H9 (cell line): ENCODE measurements around the gene CHMP1A. TPM values are rescaled to one million over a fixed set of nuclear protein-coding genes. Genes with fewer than 3 reads are reported as not detected.

ENCODE experiments used
- DNase-seq: peaks from one replicate; pipeline ENCODE4 v3.0.0-alpha.2; 2017
- H2AFZ ChIP-seq: one replicate; pipeline ENCODE4 v1.6.1; 2013; ENCODE audit warnings: mild to moderate bottlenecking, low read length, control low read depth, moderate library complexity
- H2AK5ac ChIP-seq: 2 replicates; pipeline ENCODE4 v1.6.1; 2013; ENCODE audit warnings: low read length, control low read depth, mixed read lengths; ENCODE audit not compliant: insufficient read length
- H2BK120ac ChIP-seq: one replicate; pipeline ENCODE4 v1.6.1; 2013; ENCODE audit warnings: low read depth, mild to moderate bottlenecking, low read length, control low read depth, inconsistent platforms; ENCODE audit not compliant: poor library complexity, severe bottlenecking
- H2BK12ac ChIP-seq: 2 replicates; pipeline ENCODE4 v1.6.1; 2013; ENCODE audit warnings: low read length, control low read depth, mixed read lengths, low read depth; ENCODE audit not compliant: insufficient read length
- H2BK15ac ChIP-seq: 2 replicates; pipeline ENCODE4 v1.6.1; 2013; ENCODE audit warnings: low read depth, low read length, control low read depth
- H2BK20ac ChIP-seq: one replicate; pipeline ENCODE4 v1.6.1; 2013; ENCODE audit warnings: low read depth, mild to moderate bottlenecking, low read length, control low read depth, inconsistent platforms; ENCODE audit not compliant: poor library complexity, severe bottlenecking
- H2BK5ac ChIP-seq: 2 replicates; pipeline ENCODE4 v1.6.1; 2013; ENCODE audit warnings: low read length, control low read depth, mixed read lengths; ENCODE audit not compliant: insufficient read length
- H3K14ac ChIP-seq: 2 replicates; pipeline ENCODE4 v1.6.1; 2013; ENCODE audit warnings: low read length, control low read depth; ENCODE audit not compliant: insufficient read depth
- H3K18ac ChIP-seq: 2 replicates; pipeline ENCODE4 v1.6.1; 2013; ENCODE audit warnings: low read depth, mild to moderate bottlenecking, mixed read lengths, low read length, control low read depth; ENCODE audit not compliant: insufficient read length
- H3K23ac ChIP-seq: 2 replicates; pipeline ENCODE4 v1.6.1; 2013; ENCODE audit warnings: low read length, control low read depth, mixed read lengths, low read depth; ENCODE audit not compliant: insufficient read length
- H3K23me2 ChIP-seq: 2 replicates; pipeline ENCODE4 v1.6.1; 2013; ENCODE audit warnings: low read depth, mild to moderate bottlenecking, mixed read lengths, low read length, control low read depth; ENCODE audit not compliant: insufficient read length, poor library complexity, severe bottlenecking
- H3K27ac ChIP-seq: 2 replicates; pipeline ENCODE4 v1.5.1; 2013; ENCODE audit warnings: low read length, control low read depth, mixed read lengths, low read depth; ENCODE audit not compliant: insufficient read length
- H3K27me3 ChIP-seq: 2 replicates; pipeline ENCODE4 v1.6.1; 2013; ENCODE audit warnings: low read length, control low read depth, inconsistent platforms; ENCODE audit not compliant: insufficient read depth
- H3K4ac ChIP-seq: 2 replicates; pipeline ENCODE4 v1.6.1; 2013; ENCODE audit warnings: low read depth, mild to moderate bottlenecking, control low read depth, inconsistent platforms, low read length, moderate library complexity
- H3K4me1 ChIP-seq: 2 replicates; pipeline ENCODE4 v1.6.1; 2013; ENCODE audit warnings: low read length, control low read depth, inconsistent platforms; ENCODE audit not compliant: insufficient read depth
- H3K4me2 ChIP-seq: 2 replicates; pipeline ENCODE4 v1.6.1; 2013; ENCODE audit warnings: low read length, control low read depth, mixed read lengths; ENCODE audit not compliant: insufficient read length, insufficient read depth
- H3K56ac ChIP-seq: 2 replicates; pipeline ENCODE4 v1.6.1; 2013; ENCODE audit warnings: low read depth, mild to moderate bottlenecking, mixed read lengths, low read length, control low read depth; ENCODE audit not compliant: insufficient read length
- H3K79me1 ChIP-seq: 2 replicates; pipeline ENCODE4 v1.6.1; 2013; ENCODE audit warnings: low read depth, mild to moderate bottlenecking, moderate library complexity, low read length, control low read depth, inconsistent platforms; ENCODE audit not compliant: insufficient read depth, poor library complexity, severe bottlenecking
- H3K79me2 ChIP-seq: 2 replicates; pipeline ENCODE4 v1.6.1; 2013; ENCODE audit warnings: low read length, control low read depth, inconsistent platforms; ENCODE audit not compliant: insufficient read depth
- H3K9ac ChIP-seq: 2 replicates; pipeline ENCODE4 v1.6.1; 2013; ENCODE audit warnings: low read length, control low read depth, mixed read lengths; ENCODE audit not compliant: insufficient read length; ENCODE audit errors: extremely low read depth
- H3K9me3 ChIP-seq: one replicate; pipeline ENCODE4 v1.6.1; 2013; ENCODE audit warnings: low read depth, low read length, inconsistent platforms; ENCODE audit not compliant: control insufficient read depth
- H3T11ph ChIP-seq: one replicate; pipeline ENCODE4 v1.6.1; 2013; ENCODE audit warnings: mild to moderate bottlenecking, low read length, control low read depth, inconsistent platforms
- H4K20me1 ChIP-seq: one replicate; pipeline ENCODE4 v1.6.1; 2013; ENCODE audit not compliant: control insufficient read depth, insufficient read length, insufficient read depth
- H4K5ac ChIP-seq: 2 replicates; pipeline ENCODE4 v1.6.1; 2013; ENCODE audit warnings: low read depth, mild to moderate bottlenecking, mixed read lengths, low read length, control low read depth; ENCODE audit not compliant: insufficient read length
- H4K8ac ChIP-seq: replicated peaks from 2 replicates; pipeline ENCODE4 v1.6.1; 2013; ENCODE audit warnings: low read length, control low read depth, mixed read lengths, low read depth; ENCODE audit not compliant: insufficient read length
- H4K91ac ChIP-seq: 2 replicates; pipeline ENCODE4 v1.6.1; 2013; ENCODE audit warnings: low read depth, mild to moderate bottlenecking, moderate library complexity, mixed read lengths, low read length, control low read depth; ENCODE audit not compliant: insufficient read length
- H3K27ac Mint-ChIP-seq, 3 experiments: 2 replicates in 2 of 3; 3 replicates in 1 of 3; pipeline ENCODE4 v1.8.0; 2020 to 2021; ENCODE audit warnings: mixed read lengths in 3 of 3, mild to moderate bottlenecking in 1 of 3, moderate library complexity in 1 of 3
- H3K27me3 Mint-ChIP-seq: 2 replicates; pipeline ENCODE4 v1.8.0; 2021; ENCODE audit warnings: low read depth, mild to moderate bottlenecking, moderate library complexity, mixed read lengths
- H3K36me3 Mint-ChIP-seq, 3 experiments: 2 replicates in 2 of 3; 3 replicates in 1 of 3; pipeline ENCODE4 v1.8.0; 2020 to 2021; ENCODE audit warnings: low read depth in 3 of 3, mixed read lengths in 3 of 3; ENCODE audit not compliant: insufficient read depth in 1 of 3
- H3K4me1 Mint-ChIP-seq, 2 experiments: 2 replicates each; pipeline ENCODE4 v1.8.0; 2020; ENCODE audit warnings: mixed read lengths in 2 of 2
- H3K4me3 Mint-ChIP-seq, 2 experiments: 2 replicates in 1 of 2; 3 replicates in 1 of 2; pipeline ENCODE4 v1.8.0; 2020 to 2021; ENCODE audit warnings: mild to moderate bottlenecking in 2 of 2, mixed read lengths in 2 of 2, moderate library complexity in 1 of 2
- H3K9me3 Mint-ChIP-seq, 2 experiments: 2 replicates in 1 of 2; 3 replicates in 1 of 2; pipeline ENCODE4 v1.8.0; 2020; ENCODE audit warnings: mild to moderate bottlenecking in 2 of 2, mixed read lengths in 2 of 2, moderate library complexity in 1 of 2
- WGBS: extraction: QIAGEN DNeasy Blood & Tissue Kit; methylation state at CpG from one replicate; pipeline ENCODE4 v1.1.7; 2013; ENCODE audit warnings: missing lambda C conversion rate, low lambda C conversion rate, mixed read lengths; ENCODE audit not compliant: insufficient read length; ENCODE audit errors: extremely low coverage; 5-methylcytosine and 5-hydroxymethylcytosine counted together
- total RNA-seq: library from RNA; stranded (reverse); gene quantifications from 2 replicates; pipeline ENCODE4 v1.2.1, GENCODE V29; 2021
- TF ChIP-seq, protein P1 (sequence below): fragments of 200-600 bp; sonication (generic); conservative IDR thresholded peaks from 3 replicates; pipeline ENCODE4 v1.8.0; 2021; ENCODE audit warnings: antibody characterized with exemption, mild to moderate bottlenecking

CHMP1A gene
- total RNA-seq, 1 experiment from 2014 or later: 89.6 TPM

DNA sequence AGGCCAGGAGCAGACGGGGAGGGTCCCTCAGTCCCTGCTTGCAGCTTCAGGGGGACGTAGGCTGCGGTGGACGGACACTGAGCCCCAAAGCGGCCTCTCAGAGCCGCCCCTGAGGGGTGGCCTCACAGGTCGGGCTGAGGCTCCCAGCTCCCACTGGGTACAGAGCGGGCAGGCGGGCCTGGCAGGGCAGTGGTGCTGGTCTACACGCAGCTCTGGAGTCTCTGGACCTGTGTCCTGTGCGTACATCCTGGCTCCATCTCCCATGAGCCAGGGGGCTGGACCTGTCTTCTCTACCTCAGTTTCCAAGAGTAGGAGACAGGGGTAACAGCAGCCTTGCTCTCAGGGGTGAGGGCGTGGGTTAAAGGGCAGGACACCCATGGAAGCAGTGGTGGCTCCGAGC lies 42.3 kb downstream of the CHMP1A start:
- Mint-ChIP-seq H3K27ac (peak overlapping the region in 1 of 3 experiments; percentile 74; a peak in 1 of 7 replicates), H3K4me3 (no peak overlapping the region), H3K4me1 (peaks cover 6 to 24% of the 10 kb centered on the region in 2 experiments), H3K36me3 (peaks cover 0 to 5% (median 3%) of the 10 kb centered on the region in 3 experiments; a peak in 3 of 7 replicates), H3K27me3 (no peaks in the 10 kb centered on the region; the same call in 1 of the 2 replicates), H3K9me3 (peaks cover 0 to 2% of the 10 kb centered on the region in 2 experiments; a peak in 2 of 5 replicates)
- Histone ChIP-seq H3K14ac (no peak overlapping the region), H3K79me1 (no peaks in the 10 kb centered on the region), H4K8ac (no peak overlapping the region), H3K27ac (no peak overlapping the region), H3K4me2 (no peak overlapping the region), H3K27me3 (no peaks in the 10 kb centered on the region), H2BK5ac (no peak overlapping the region), H2BK12ac (no peak overlapping the region), H3K79me2 (no peaks in the 10 kb centered on the region), H2AK5ac (no peak overlapping the region), H3K23me2 (no peaks in the 10 kb centered on the region), H3K23ac (no peak overlapping the region), H2BK15ac (no peak overlapping the region), H2BK20ac (no peak overlapping the region), H4K5ac (no peak overlapping the region), H2AFZ (no peak overlapping the region), H3K9me3 (no peaks in the 10 kb centered on the region), H3K9ac (no peak overlapping the region), H2BK120ac (no peak overlapping the region), H3K18ac (no peak overlapping the region), H4K20me1 (no peaks in the 10 kb centered on the region), H3T11ph (no peak overlapping the region), H3K56ac (no peak overlapping the region), H4K91ac (no peak overlapping the region), H3K4ac (no peak overlapping the region), H3K4me1 (no peaks in the 10 kb centered on the region; the same call in 1 of the 2 replicates)
- WGBS: no CpG with 5 or more reads among the region's 13 CpGs
- TF ChIP-seq, protein P1, sequence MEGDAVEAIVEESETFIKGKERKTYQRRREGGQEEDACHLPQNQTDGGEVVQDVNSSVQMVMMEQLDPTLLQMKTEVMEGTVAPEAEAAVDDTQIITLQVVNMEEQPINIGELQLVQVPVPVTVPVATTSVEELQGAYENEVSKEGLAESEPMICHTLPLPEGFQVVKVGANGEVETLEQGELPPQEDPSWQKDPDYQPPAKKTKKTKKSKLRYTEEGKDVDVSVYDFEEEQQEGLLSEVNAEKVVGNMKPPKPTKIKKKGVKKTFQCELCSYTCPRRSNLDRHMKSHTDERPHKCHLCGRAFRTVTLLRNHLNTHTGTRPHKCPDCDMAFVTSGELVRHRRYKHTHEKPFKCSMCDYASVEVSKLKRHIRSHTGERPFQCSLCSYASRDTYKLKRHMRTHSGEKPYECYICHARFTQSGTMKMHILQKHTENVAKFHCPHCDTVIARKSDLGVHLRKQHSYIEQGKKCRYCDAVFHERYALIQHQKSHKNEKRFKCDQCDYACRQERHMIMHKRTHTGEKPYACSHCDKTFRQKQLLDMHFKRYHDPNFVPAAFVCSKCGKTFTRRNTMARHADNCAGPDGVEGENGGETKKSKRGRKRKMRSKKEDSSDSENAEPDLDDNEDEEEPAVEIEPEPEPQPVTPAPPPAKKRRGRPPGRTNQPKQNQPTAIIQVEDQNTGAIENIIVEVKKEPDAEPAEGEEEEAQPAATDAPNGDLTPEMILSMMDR: no peak
- no peak for DNase-seq
